Prostate gland (tissue), 2 donors: ENCODE measurements around the gene CRADD.
A peak's percentile ranks its signal among the peaks of the same experiment; 100 is the strongest.

Source experiments
- CTCF ChIP-seq, 4 experiments: fragments of 200-600 bp in 2 of 4; fragments of 450-650 bp in 2 of 4; sonication (generic) in 2 of 4; IDR thresholded peaks; 1 replicate in 3 of 4; 2 replicates in 1 of 4; pipeline ENCODE4 v1.5.1; 2016 to 2019; ENCODE audit warnings: antibody characterized with exemption in 4 of 4, mild to moderate bottlenecking in 2 of 4, moderate library complexity in 2 of 4
- POLR2A ChIP-seq: fragments of 450-650 bp; IDR thresholded peaks from one replicate; pipeline ENCODE4 v1.6.1; 2016; ENCODE audit warnings: antibody characterized with exemption, mild to moderate bottlenecking
- POLR2AphosphoS5 ChIP-seq: sonication (generic); formaldehyde crosslinking; IDR thresholded peaks from one replicate; pipeline ENCODE4 v1.6.1; 2017; ENCODE audit warnings: antibody characterized with exemption

- TF ChIP-seq CTCF (IDR thresholded peaks at IDR 0.05), result no peak
- TF ChIP-seq POLR2A, result no peak
- peak; percentile 80 for TF ChIP-seq POLR2AphosphoS5
Observed at GRCh38 chr12:93667672-93668071, 9.5 kb upstream of the CRADD start.
